GM12874 (cell line): Measurements from ENCODE around the gene OGFR.
A peak's percentile ranks its signal among the peaks of the same experiment; 100 is the strongest.

Source experiments
- TF ChIP-seq, protein P1 (sequence below): IDR thresholded peaks from 2 replicates; pipeline ENCODE4 v1.5.1; 2011; ENCODE audit warnings: low read depth, mild to moderate bottlenecking, control low read depth, low read length, moderate library complexity; ENCODE audit not compliant: insufficient read depth

The OGFR gene

DNA sequence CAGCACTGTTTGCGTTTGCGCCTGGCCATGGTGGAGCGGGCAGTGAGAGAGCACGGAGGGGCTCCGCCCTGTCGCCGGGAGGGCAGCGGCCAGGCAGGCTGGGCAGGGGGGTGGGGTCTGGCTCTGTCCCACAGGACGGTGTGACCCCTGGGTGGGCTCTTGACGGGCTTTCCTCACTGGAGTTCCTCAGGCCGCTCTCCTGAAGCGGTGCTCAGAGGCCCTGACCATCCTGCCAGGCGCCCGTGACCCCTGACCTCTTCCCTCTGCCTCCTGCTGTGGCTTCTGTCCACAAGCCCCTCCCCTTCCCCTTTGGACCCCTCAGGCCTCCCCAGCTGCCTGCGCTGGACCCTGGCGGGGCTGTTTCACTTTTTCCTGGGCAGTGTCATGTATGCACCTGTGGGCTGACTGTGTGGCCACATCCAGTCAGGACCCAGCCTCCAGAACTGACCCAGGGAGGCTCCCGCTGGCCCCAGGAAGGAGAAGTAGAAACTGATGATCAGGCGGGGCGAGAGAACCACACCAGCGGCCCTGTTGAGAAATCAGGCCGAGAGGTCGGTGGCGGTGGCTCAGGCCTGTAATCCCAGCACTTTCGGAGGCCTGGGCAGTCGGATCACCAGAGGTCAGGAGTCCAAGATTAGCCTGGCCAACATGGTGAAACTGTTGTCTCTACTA is 1.2 kb downstream of the OGFR start:
- TF ChIP-seq, protein P1, sequence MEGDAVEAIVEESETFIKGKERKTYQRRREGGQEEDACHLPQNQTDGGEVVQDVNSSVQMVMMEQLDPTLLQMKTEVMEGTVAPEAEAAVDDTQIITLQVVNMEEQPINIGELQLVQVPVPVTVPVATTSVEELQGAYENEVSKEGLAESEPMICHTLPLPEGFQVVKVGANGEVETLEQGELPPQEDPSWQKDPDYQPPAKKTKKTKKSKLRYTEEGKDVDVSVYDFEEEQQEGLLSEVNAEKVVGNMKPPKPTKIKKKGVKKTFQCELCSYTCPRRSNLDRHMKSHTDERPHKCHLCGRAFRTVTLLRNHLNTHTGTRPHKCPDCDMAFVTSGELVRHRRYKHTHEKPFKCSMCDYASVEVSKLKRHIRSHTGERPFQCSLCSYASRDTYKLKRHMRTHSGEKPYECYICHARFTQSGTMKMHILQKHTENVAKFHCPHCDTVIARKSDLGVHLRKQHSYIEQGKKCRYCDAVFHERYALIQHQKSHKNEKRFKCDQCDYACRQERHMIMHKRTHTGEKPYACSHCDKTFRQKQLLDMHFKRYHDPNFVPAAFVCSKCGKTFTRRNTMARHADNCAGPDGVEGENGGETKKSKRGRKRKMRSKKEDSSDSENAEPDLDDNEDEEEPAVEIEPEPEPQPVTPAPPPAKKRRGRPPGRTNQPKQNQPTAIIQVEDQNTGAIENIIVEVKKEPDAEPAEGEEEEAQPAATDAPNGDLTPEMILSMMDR: no peak

DNA sequence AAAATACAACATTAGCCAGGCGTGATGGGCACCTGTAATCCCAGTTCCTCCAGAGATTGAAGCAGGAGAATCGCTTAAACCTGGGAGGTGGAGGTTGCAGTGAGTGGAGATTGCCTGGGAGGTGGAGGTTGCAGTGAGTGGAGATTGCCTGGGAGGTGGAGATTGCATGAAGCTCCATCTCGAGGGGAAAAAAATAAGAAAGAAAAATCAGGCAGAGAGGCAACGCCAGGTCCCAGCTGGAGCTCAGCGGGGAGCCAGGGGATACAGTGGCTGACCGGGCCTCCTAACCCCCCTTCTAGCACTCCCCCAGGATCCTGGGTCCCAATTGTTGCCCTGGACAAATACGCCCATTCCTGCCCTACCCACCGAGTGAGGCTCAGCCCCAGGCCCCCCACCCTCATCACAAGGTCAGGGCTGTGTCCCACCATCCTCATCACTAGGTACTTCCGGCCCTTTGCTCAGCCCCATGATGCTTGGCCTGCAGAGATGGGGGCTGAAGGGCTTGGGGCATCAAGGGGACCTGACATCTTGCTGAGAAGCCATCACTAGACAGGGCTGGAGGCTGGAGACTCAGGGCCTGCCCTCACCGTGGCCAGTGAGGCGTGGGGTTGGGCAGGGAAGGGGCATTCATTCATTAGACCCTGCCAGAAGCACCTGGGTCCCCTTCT is 1.9 kb downstream of the OGFR start:
- TF ChIP-seq, protein P1: no peak

DNA sequence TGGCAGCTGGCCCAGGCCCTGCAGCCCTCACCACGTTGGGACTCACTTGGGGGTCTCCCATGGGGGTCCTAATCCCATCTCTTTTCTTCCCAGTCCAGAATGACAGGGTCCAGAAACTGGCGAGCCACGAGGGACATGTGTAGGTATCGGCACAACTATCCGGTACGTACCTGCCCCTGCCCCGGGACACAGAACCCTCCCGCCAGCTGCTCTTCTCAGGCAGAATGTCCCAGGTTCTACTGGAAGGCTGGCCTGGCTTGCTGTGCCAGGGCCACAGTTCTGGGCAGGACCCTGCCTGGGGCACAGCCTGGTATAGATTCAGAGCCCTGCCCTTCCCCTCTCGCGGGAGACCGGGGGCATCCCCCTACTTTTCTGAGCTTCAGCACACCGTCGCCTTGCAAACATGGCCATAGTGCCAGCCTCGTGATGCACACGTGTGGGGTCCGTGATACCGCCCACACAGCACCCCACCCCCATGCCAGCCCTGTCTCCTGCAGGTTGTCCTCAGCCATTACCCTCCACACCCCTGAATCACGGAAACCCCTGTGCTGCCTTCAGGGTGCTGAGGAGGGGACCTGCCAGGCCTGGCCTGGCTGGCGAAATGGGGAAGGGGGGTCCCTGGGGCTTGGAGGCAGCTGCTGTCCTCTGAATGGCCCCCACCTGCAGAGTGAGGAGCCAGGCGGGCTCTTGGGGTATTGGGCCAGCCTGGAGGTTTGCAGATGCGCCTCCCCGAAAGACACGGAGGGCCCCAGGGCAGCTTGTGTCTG is 3.0 kb downstream of the OGFR start:
- TF ChIP-seq, protein P1: no peak

DNA sequence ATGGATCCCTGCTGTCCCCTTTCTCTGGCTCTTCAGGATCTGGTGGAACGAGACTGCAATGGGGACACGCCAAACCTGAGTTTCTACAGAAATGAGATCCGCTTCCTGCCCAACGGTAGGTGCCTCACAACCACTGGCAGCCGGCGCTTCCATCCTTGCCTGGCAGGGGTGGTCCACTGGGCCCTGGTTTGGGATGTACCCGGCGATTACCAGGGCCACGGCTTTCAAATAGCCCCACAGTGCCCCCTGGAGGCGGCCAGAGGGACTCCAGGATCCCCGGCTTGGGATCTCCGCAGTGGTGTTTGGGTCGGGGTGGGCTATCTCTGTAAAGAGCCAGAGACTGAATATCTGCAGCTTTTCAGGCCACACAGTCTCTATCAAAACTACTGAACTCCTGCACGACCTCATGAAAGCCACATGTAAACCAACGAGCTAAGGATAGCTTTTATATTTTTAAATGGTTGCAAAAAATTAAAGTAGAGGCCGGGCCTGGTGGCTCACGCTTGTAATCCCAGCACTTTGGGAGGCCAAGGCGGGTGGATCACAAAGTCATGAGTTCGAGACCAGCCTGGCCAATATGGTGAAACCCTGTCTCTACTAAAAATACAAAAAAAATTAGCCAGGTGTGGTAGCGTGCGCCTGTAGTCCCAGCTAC is 3.7 kb downstream of the OGFR start:
- TF ChIP-seq, protein P1: peak; percentile 91

DNA sequence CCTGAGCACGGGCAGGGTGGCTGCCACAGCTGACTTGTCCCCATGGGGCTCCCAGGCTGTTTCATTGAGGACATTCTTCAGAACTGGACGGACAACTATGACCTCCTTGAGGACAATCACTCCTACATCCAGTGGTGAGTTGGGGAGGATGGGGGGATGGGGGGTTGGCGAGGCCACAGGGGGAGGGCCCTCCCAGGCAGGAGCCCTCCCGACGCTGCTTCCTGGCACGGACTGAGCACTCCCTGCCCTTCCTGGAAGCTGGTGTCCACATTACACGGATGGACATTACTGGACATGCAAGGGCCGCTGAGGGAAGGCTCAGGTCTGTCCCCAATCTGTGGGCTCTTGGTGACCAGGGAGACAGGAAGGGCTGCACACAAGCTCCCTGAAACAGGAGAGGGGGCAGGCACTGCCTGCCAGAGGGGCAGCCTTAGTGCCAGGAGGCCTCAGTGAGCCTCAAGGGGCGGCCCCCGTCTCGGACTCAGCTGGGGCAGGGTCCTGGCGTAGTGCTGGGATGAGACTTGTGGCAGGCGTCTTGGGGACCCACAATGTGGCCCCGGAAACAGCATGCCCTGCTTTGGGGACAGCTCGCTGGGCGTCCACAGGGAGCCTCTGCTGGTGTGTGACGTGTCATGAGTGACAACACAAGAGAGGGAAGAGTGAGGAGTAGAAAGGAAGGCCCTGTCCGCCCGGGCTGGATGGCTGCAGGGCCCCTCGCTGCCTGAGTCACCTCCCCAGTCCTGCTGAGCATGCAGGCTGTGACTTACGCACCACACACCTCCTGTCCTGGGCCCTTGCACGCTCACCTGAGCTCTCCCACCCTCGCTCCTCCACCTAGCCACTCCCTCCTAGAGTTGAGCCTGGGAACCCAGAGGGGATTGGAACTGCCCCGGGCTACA is 5.1 kb downstream of the OGFR start:
- TF ChIP-seq, protein P1: no peak

DNA sequence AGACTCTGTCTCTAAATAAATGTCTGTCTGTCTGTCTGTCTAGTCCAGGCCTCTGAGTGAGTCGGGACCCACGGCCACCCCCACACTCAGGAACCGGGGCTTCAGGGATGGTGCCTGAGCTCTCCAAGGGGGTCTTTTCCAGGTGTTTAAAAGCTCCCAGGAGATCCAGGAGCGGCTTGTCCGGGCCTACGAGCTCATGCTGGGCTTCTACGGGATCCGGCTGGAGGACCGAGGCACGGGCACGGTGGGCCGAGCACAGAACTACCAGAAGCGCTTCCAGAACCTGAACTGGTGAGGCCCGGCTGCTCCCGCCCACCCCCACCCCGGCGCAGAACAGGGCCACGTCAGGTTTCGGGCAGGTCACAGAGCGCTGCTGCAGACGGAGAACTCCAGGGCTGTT is 6.7 kb downstream of the OGFR start:
- TF ChIP-seq, protein P1: no peak
